Stomach (tissue), 9 donors: Measurements from ENCODE around the gene BPIFB1. TPM values are rescaled to one million over a fixed set of nuclear protein-coding genes. Genes with fewer than 3 reads are reported as not detected.

ENCODE experiments used
- DNase-seq, 2 donors: peaks; one replicate each; pipeline versions ENCODE4 v3.0.0 to v3.0.0-alpha.2; 2013 to 2019
- H3K27ac ChIP-seq, 5 donors: fragments of 200-600 bp in 4 of 5; sonication (generic) in 4 of 5; one replicate each; pipeline ENCODE4 v1.5.1; 2013 to 2019; ENCODE audit warnings: mild to moderate bottlenecking in 1 of 5, moderate library complexity in 1 of 5
- H3K27me3 ChIP-seq, 3 donors: fragments of 200-600 bp; sonication (generic); one replicate each; pipeline ENCODE4 v1.5.1; 2017 to 2019; ENCODE audit warnings: mixed run types in 1 of 3
- H3K36me3 ChIP-seq, 4 donors: fragments of 200-600 bp; sonication (generic); 1 replicate in 3 of 4; 2 replicates in 1 of 4; pipeline ENCODE4 v1.5.1; 2016 to 2019
- H3K4me1 ChIP-seq, 4 donors: fragments of 200-600 bp; sonication (generic); one replicate each; pipeline ENCODE4 v1.5.1; 2016 to 2019
- H3K4me3 ChIP-seq, 4 donors: fragments of 200-600 bp; sonication (generic) in 3 of 4; one replicate each; pipeline ENCODE4 v1.5.1; 2016 to 2019; ENCODE audit warnings: mild to moderate bottlenecking in 1 of 4
- H3K9me3 ChIP-seq, 4 donors: fragments of 200-600 bp; sonication (generic); one replicate each; pipeline ENCODE4 v1.5.1; 2016 to 2019
- CTCF ChIP-seq, 7 experiments: fragments of 450-650 bp in 4 of 7; fragments of 200-600 bp in 3 of 7; sonication (generic) in 3 of 7; IDR thresholded peaks; one replicate each; pipeline ENCODE4 v1.5.1; 2016 to 2019; ENCODE audit warnings: antibody characterized with exemption in 7 of 7, control low read depth in 2 of 7, mild to moderate bottlenecking in 1 of 7
- EP300 ChIP-seq: sonication (generic); formaldehyde crosslinking; IDR thresholded peaks from one replicate; pipeline ENCODE4 v1.6.1; 2017; ENCODE audit warnings: antibody characterized with exemption
- POLR2A ChIP-seq, 4 donors: fragments of 450-650 bp; IDR thresholded peaks; one replicate each; pipeline ENCODE4 v1.6.1; 2016; ENCODE audit warnings: antibody characterized with exemption in 4 of 4, control low read depth in 2 of 4, mild to moderate bottlenecking in 1 of 4, moderate library complexity in 1 of 4
- POLR2AphosphoS5 ChIP-seq, 3 donors: sonication (generic); formaldehyde crosslinking; IDR thresholded peaks; one replicate each; pipeline ENCODE4 v1.6.1; 2016; ENCODE audit warnings: antibody characterized with exemption in 3 of 3
- WGBS, 5 donors: extraction: QIAGEN DNeasy Blood & Tissue Kit in 3 of 5; methylation state at CpG; one replicate each; pipeline versions ENCODE4 v1.1.5 to v1.1.7; 2013 to 2018; 5-methylcytosine and 5-hydroxymethylcytosine counted together
- intact Hi-C: fragments of 100-400 bp; cut with DNase I; formaldehyde crosslinking; loops from one replicate; pipeline ENCODE4 v1.15.1; 2023; ENCODE audit warnings: low total_unique reads
- polyA plus RNA-seq, 3 donors: library from polyadenylated mRNA; stranded (reverse); fragments of 200-250 nt; gene quantifications; one replicate each; pipeline ENCODE4 v1.2.3, GENCODE V29; 2013
- total RNA-seq, 5 donors: library from RNA; depleted of rRNA; stranded (reverse); fragments of >200 nt; gene quantifications; one replicate each; pipeline versions ENCODE4 v1.1.0 to v1.2.3, GENCODE V29; 2014 to 2016
- donor health status: healthy with polysubstance abuse.
- donor health status: Bipolar disorder and iron deficiency.
- donor health status: healthy.

The BPIFB1 gene
- total and polyA plus RNA-seq, 8 donors: 2.3 to 169 (median 37.9) TPM; not detected in 1

GRCh38 chr20:33242319-33243100 is 40.5 kb upstream of the BPIFB1 start:
- no peak for DNase-seq
- H3K4me3 ChIP-seq: no peak overlapping the region
- H3K36me3 ChIP-seq: no peaks in the 10 kb centered on the region
- 70 to 75% (median 70%) methylated on average over 6 to 7 of the region's 7 CpGs for WGBS, 5 donors
- no peak for TF ChIP-seq CTCF (IDR thresholded peaks at IDR 0.05)
- TF ChIP-seq POLR2A (IDR thresholded peaks at IDR 0.05): no peak
- no peak for TF ChIP-seq EP300
- TF ChIP-seq POLR2AphosphoS5 (IDR thresholded peaks at IDR 0.05): no peak
- peaks cover 0 to 8% (median 0%) of the 10 kb centered on the region in 3 donors for H3K27me3 ChIP-seq
- H3K4me1 ChIP-seq: no peaks in the 10 kb centered on the region
- no peaks in the 10 kb centered on the region for H3K9me3 ChIP-seq
- H3K27ac ChIP-seq: no peak overlapping the region
- intact Hi-C loops: loop anchor here (10.0 kb wide), 1 partner anchor 62 kb away; no protein-coding TSS in a partner anchor

- H3K4me1 ChIP-seq: no peaks in the 10 kb centered on the region
- no peaks in the 10 kb centered on the region for H3K36me3 ChIP-seq
- intact Hi-C loops: loop anchor here (10.0 kb wide), 1 partner anchor 59 kb away; no protein-coding TSS in a partner anchor
- DNase-seq: no peak
- H3K27me3 ChIP-seq: no peaks in the 10 kb centered on the region
- WGBS, 5 donors: 61 to 80% (median 74%) methylated on average over 2 to 3 of the region's 3 CpGs
- no peak overlapping the region for H3K4me3 ChIP-seq
- no peaks in the 10 kb centered on the region for H3K9me3 ChIP-seq
- TF ChIP-seq POLR2AphosphoS5 (IDR thresholded peaks at IDR 0.05) (no peak), POLR2A (IDR thresholded peaks at IDR 0.05) (no peak), CTCF (IDR thresholded peaks at IDR 0.05) (no peak), EP300 (no peak)
- no peak overlapping the region for H3K27ac ChIP-seq
Observed at GRCh38 chr20:33246077-33246476, 36.9 kb upstream of the BPIFB1 start.

GRCh38 chr20:33249456-33249855 is 33.6 kb upstream of the BPIFB1 start:
- Histone ChIP-seq H3K9me3 (peaks cover 0 to 3% (median 0%) of the 10 kb centered on the region in 4 donors), H3K4me1 (no peaks in the 10 kb centered on the region), H3K36me3 (no peaks in the 10 kb centered on the region), H3K27me3 (no peaks in the 10 kb centered on the region), H3K27ac (no peak overlapping the region), H3K4me3 (no peak overlapping the region)
- no peak for TF ChIP-seq POLR2AphosphoS5 (IDR thresholded peaks at IDR 0.05)
- TF ChIP-seq CTCF (IDR thresholded peaks at IDR 0.05): no peak
- no peak for TF ChIP-seq EP300
- no peak for TF ChIP-seq POLR2A (IDR thresholded peaks at IDR 0.05)
- WGBS, 5 donors: 86 to 93% (median 91%) methylated on average over 1 of the region's 1 CpG
- DNase-seq: no peak
- intact Hi-C loops: loop anchor here (10.0 kb wide), 1 partner anchor 55 kb away; no protein-coding TSS in a partner anchor

GRCh38 chr20:33250666-33251065 is 32.3 kb upstream of the BPIFB1 start:
- H3K27ac ChIP-seq: no peak overlapping the region
- H3K4me3 ChIP-seq: no peak overlapping the region
- no peaks in the 10 kb centered on the region for H3K27me3 ChIP-seq
- peaks cover 0 to 7% (median 3%) of the 10 kb centered on the region in 4 donors for H3K9me3 ChIP-seq
- intact Hi-C loops: no loop called here
- 45 to 68% (median 58%) methylated on average over 2 of the region's 2 CpGs for WGBS, 5 donors
- DNase-seq: no peak
- no peaks in the 10 kb centered on the region for H3K36me3 ChIP-seq
- TF ChIP-seq CTCF (IDR thresholded peaks at IDR 0.05): no peak
- no peak for TF ChIP-seq POLR2A (IDR thresholded peaks at IDR 0.05)
- no peak for TF ChIP-seq POLR2AphosphoS5 (IDR thresholded peaks at IDR 0.05)
- no peak for TF ChIP-seq EP300
- no peaks in the 10 kb centered on the region for H3K4me1 ChIP-seq
